HepG2 (cell line): ENCODE measurements around the gene TSC22D3. TPM values are rescaled to one million over a fixed set of nuclear protein-coding genes. Genes with fewer than 3 reads are reported as not detected.

ENCODE experiments used
- ATAC-seq: fragments of 200-7000 bp; cut with Tn5 transposase; 3 replicates; pipeline ENCODE4 v1.9.1; 2020; ENCODE audit warnings: mild to moderate bottlenecking, moderate library complexity
- BruUV-seq: library from RNA; stranded (reverse); fragments of 400-500 nt; replicated peaks from 2 replicates; lab custom pipeline; 2021; lab: Mats Ljungman, UMichigan
- CTCF ChIA-PET: fragments of 300-600 bp; formaldehyde crosslinking; extraction: SDS; loops from one replicate; lab custom pipeline; 2021; ENCODE audit warnings: low total read pairs, inconsistent platforms, low intra/inter-chr PET ratio; lab: Yijun Ruan, JAX
- POLR2A ChIA-PET: fragments of 350-600 bp; sonication (Branson Sonifier 250); formaldehyde crosslinking; loops from one replicate; lab custom pipeline; 2020; ENCODE audit warnings: antibody characterized with exemption, inconsistent platforms; lab: Yijun Ruan, JAX
- DNase-seq: peaks from one replicate; pipeline ENCODE4 v3.0.0-alpha.2; 2015; ENCODE audit warnings: low spot score
- FAIRE-seq: peaks from 3 replicates; lab custom pipeline; 2011; peaks lifted over from hg19 to GRCh38; lab: Jason Lieb, UNC
- H2AFZ ChIP-seq: one replicate; pipeline ENCODE4 v1.6.1; 2011; ENCODE audit warnings: low read length, inconsistent platforms
- H3K27ac ChIP-seq: fragments of 300-600 bp; 3 replicates; pipeline ENCODE4 v1.8.0; 2011; ENCODE audit warnings: mixed run types, mild to moderate bottlenecking, mixed read lengths, low read length, inconsistent platforms; ENCODE audit not compliant: insufficient read depth; ENCODE audit errors: extremely low read length
- H3K27me3 ChIP-seq, 2 experiments: fragments of 200-600 bp in 1 of 2; 2 replicates in 1 of 2; 3 replicates in 1 of 2; pipeline versions ENCODE4 v1.6.0 to v1.8.0; 2011; ENCODE audit warnings: low read length in 2 of 2, mild to moderate bottlenecking in 2 of 2, moderate library complexity in 2 of 2, inconsistent platforms in 1 of 2; ENCODE audit not compliant: insufficient read depth in 2 of 2, control insufficient read depth in 1 of 2
- H3K36me3 ChIP-seq, 2 experiments: fragments of 200-600 bp in 1 of 2; replicated peaks in 1 of 2; 2 replicates in 1 of 2; 3 replicates in 1 of 2; pipeline versions ENCODE4 v1.5.1 to v1.8.0; 2011; ENCODE audit warnings: low read length in 2 of 2, inconsistent platforms in 1 of 2; ENCODE audit not compliant: insufficient read depth in 2 of 2, control insufficient read depth in 1 of 2
- H3K4me1 ChIP-seq: 2 replicates; pipeline ENCODE4 v1.5.1; 2012; ENCODE audit warnings: low read length, inconsistent platforms; ENCODE audit not compliant: insufficient read depth
- H3K4me2 ChIP-seq: 2 replicates; pipeline ENCODE4 v1.6.0; 2011; ENCODE audit warnings: low read depth, low read length, inconsistent platforms
- H3K4me3 ChIP-seq, 3 experiments: fragments of 200-600 bp in 1 of 3; sonication (generic), shearing (Covaris generic) in 1 of 3; replicated peaks in 1 of 3; 2 replicates each; pipeline ENCODE4 v1.5.1; 2011 to 2016; ENCODE audit warnings: low read length in 3 of 3, inconsistent platforms in 2 of 3, low read depth in 2 of 3, mild to moderate bottlenecking in 2 of 3, control low read depth in 1 of 3, mixed read lengths in 1 of 3; ENCODE audit not compliant: insufficient read depth in 1 of 3
- H3K79me2 ChIP-seq: one replicate; pipeline ENCODE4 v1.6.1; 2011; ENCODE audit warnings: low read length, inconsistent platforms; ENCODE audit not compliant: insufficient read depth
- H3K9ac ChIP-seq: 2 replicates; pipeline ENCODE4 v1.6.0; 2011; ENCODE audit warnings: mild to moderate bottlenecking, low read depth, low read length, inconsistent platforms; ENCODE audit not compliant: insufficient read depth
- H3K9me3 ChIP-seq: 2 replicates; pipeline ENCODE4 v1.5.1; 2012; ENCODE audit warnings: mild to moderate bottlenecking, low read length
- H4K20me1 ChIP-seq: 2 replicates; pipeline ENCODE4 v1.6.0; 2011; ENCODE audit warnings: inconsistent platforms, mild to moderate bottlenecking, low read length, moderate library complexity; ENCODE audit not compliant: insufficient read depth
- EHMT2 ChIP-seq: fragments of 200-600 bp; sonication (generic); IDR thresholded peaks from 2 replicates; pipeline ENCODE4 v1.7.0; 2017; ENCODE audit warnings: antibody characterized with exemption, low read depth, low read length, borderline replicate concordance
- GABPA ChIP-seq, 2 experiments: IDR thresholded peaks; 2 replicates each; pipeline ENCODE4 v1.6.1; 2011 to 2016; ENCODE audit warnings: low read depth in 2 of 2, low read length in 1 of 2, missing biosample characterization in 1 of 2, missing genetic modification characterization in 1 of 2
- JUND ChIP-seq: sonication (generic); formaldehyde crosslinking; IDR thresholded peaks from 2 replicates; pipeline ENCODE4 v1.8.0; 2022; ENCODE audit warnings: mild to moderate bottlenecking, missing genetic modification reagents
- MAF1 ChIP-seq: sonication (generic); formaldehyde crosslinking; IDR thresholded peaks from 2 replicates; pipeline ENCODE4 v1.5.0; 2020; ENCODE audit warnings: missing genetic modification reagents, borderline replicate concordance
- NCOA2 ChIP-seq: sonication (generic); formaldehyde crosslinking; IDR thresholded peaks from 2 replicates; pipeline ENCODE4 v1.8.0; 2022; ENCODE audit warnings: inconsistent platforms
- NRL ChIP-seq: sonication (generic); formaldehyde crosslinking; IDR thresholded peaks from 2 replicates; pipeline ENCODE4 v1.5.0; 2020; ENCODE audit warnings: missing genetic modification reagents, mild to moderate bottlenecking, moderate library complexity, borderline replicate concordance
- PITX1 ChIP-seq: sonication (generic); formaldehyde crosslinking; IDR thresholded peaks from 2 replicates; pipeline ENCODE4 v1.5.1; 2020; ENCODE audit warnings: mild to moderate bottlenecking, missing genetic modification reagents
- POLR2A ChIP-seq, 2 experiments: IDR thresholded peaks; 2 replicates each; pipeline ENCODE4 v1.6.1; 2011; ENCODE audit warnings: low read depth in 2 of 2, low read length in 2 of 2, mild to moderate bottlenecking in 1 of 2, moderate library complexity in 1 of 2; ENCODE audit not compliant: insufficient read depth in 1 of 2
- ZBTB21 ChIP-seq: sonication (generic); formaldehyde crosslinking; IDR thresholded peaks from 2 replicates; pipeline ENCODE4 v1.4.0; 2020; ENCODE audit warnings: missing genetic modification reagents
- ZBTB38 ChIP-seq: sonication (generic); formaldehyde crosslinking; IDR thresholded peaks from 2 replicates; pipeline ENCODE4 v1.5.1; 2020; ENCODE audit warnings: mild to moderate bottlenecking, missing genetic modification reagents
- ZC3H4 ChIP-seq: sonication (generic); formaldehyde crosslinking; IDR thresholded peaks from 2 replicates; pipeline ENCODE4 v1.4.0; 2020; ENCODE audit warnings: missing genetic modification reagents, borderline replicate concordance
- ZNF331 ChIP-seq: sonication (generic); formaldehyde crosslinking; IDR thresholded peaks from 2 replicates; pipeline ENCODE4 v1.4.0; 2020; ENCODE audit warnings: missing genetic modification reagents
- ZNF549 ChIP-seq: sonication (generic); formaldehyde crosslinking; IDR thresholded peaks from 2 replicates; pipeline ENCODE4 v1.5.0; 2020; ENCODE audit warnings: missing genetic modification reagents
- ZNF644 ChIP-seq: IDR thresholded peaks from 2 replicates; pipeline ENCODE4 v1.6.1; 2016; ENCODE audit warnings: low read depth
- WGBS: methylation state at CpG from one replicate; pipeline ENCODE4 v1.1.6; 2017; ENCODE audit warnings: low lambda C conversion rate; 5-methylcytosine and 5-hydroxymethylcytosine counted together
- in situ Hi-C: cut with HindIII; loops from 2 replicates; pipeline ENCODE4 v1.10.0; 2017; ENCODE audit warnings: low pct_unique_long_range_greater_than_20kb; ENCODE audit not compliant: extremely low pct_ligation_motif_present
- intact Hi-C: fragments of 100-400 bp; cut with micrococcal nuclease; formaldehyde crosslinking; loops from one replicate; pipeline ENCODE4 v1.10.0; 2022; ENCODE audit not compliant: unreplicated experiment
- polyA plus RNA-seq, 8 experiments: library from polyadenylated mRNA; depleted of rRNA in 3 of 8; stranded (reverse) in 7 of 8; unstranded in 1 of 8; fragments of >200 nt; fragmentation: Illumina TruSeq in 4 of 8; extraction: Trizol in 4 of 8; gene quantifications; 2 replicates each; pipeline versions ENCODE4 v1.2.1 to v1.2.3, GENCODE V29; 2011 to 2016; ENCODE audit warnings: low read depth in 4 of 8, missing spikeins in 1 of 8, mixed read lengths in 1 of 8; ENCODE audit not compliant: insufficient read depth in 1 of 8
- total RNA-seq, 5 experiments: library from RNA; depleted of rRNA; stranded (reverse); fragments of >200 nt; fragmentation: Illumina TruSeq; extraction: Trizol; gene quantifications; 2 replicates each; pipeline ENCODE4 v1.2.3, GENCODE V29; 2016; ENCODE audit warnings: low read depth in 1 of 5
- TF ChIP-seq, protein P1 (sequence below): IDR thresholded peaks from 2 replicates; pipeline ENCODE4 v1.6.1; 2016; ENCODE audit warnings: missing biosample characterization, missing genetic modification reagents, low read depth
- TF ChIP-seq, protein P2 (sequence below): sonication (generic); formaldehyde crosslinking; IDR thresholded peaks from 2 replicates; pipeline ENCODE4 v1.5.0; 2020; ENCODE audit warnings: missing genetic modification reagents
- TF ChIP-seq, protein P3 (sequence below): sonication (generic); formaldehyde crosslinking; IDR thresholded peaks from 2 replicates; pipeline ENCODE4 v1.4.0; 2020; ENCODE audit warnings: missing genetic modification reagents
- TF ChIP-seq, protein P4 (sequence below): sonication (generic); formaldehyde crosslinking; conservative IDR thresholded peaks from 2 replicates; pipeline ENCODE4 v1.4.0; 2020; ENCODE audit warnings: missing genetic modification reagents

TSC22D3 gene
- total and polyA plus RNA-seq, 2 of the 13 experiments (the other 11 are each of a cell fraction or from before 2014, with no cell fraction given), result 0.82 to 1.5 TPM

DNA sequence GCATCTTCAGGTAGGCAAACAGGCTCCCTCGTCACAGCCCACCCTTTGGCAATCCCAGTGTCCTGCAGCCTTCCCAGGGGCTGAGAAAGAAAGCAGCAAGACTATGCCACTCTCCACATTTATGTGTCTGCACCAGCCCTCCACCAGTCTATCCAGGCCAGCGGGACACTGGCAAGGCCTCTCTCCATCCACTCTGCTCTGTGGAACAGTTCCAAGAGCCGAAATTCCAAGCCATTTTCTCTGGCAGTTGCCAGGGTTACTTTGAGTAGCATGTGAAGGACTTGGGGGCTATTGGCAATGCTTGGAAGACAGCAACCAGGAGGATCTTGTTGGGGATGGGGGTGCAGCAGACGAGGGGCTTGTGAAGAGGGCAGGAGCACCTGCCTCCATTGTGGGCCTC, 52.1 kb downstream of the TSC22D3 start:
- H3K4me1 ChIP-seq, result peaks cover 24% of the 10 kb centered on the region
- H3K9ac ChIP-seq, result no peak overlapping the region
- H3K9me3 ChIP-seq, result no peaks in the 10 kb centered on the region
- in situ Hi-C loops, result no loop called here
- 7% methylated on average over 3 of the region's 4 CpGs for WGBS
- FAIRE-seq (no peak), ATAC-seq (no peak), DNase-seq (no peak)
- no peaks in the 10 kb centered on the region for H4K20me1 ChIP-seq
- no peaks in the 10 kb centered on the region for H3K79me2 ChIP-seq
- no peak overlapping the region for H3K4me2 ChIP-seq
- peaks cover 0 to 5% of the 10 kb centered on the region in 2 experiments; a peak in 1 of 5 replicates for H3K27me3 ChIP-seq
- H3K4me3 ChIP-seq, result no peak overlapping the region
- H2AFZ ChIP-seq, result no peak overlapping the region
- no peaks in the 10 kb centered on the region for H3K36me3 ChIP-seq
- ChIA-PET POLR2A (no interaction called here), CTCF (no interaction called here)
- TF ChIP-seq GABPA (IDR thresholded peaks at IDR 0.05; ENCODE audit: low read depth, low read length), result no peak
- TF ChIP-seq GABPA (CRISPR knock-in tag; IDR thresholded peaks at IDR 0.05; ENCODE audit: low read depth), result no peak
- TF ChIP-seq, protein P1, sequence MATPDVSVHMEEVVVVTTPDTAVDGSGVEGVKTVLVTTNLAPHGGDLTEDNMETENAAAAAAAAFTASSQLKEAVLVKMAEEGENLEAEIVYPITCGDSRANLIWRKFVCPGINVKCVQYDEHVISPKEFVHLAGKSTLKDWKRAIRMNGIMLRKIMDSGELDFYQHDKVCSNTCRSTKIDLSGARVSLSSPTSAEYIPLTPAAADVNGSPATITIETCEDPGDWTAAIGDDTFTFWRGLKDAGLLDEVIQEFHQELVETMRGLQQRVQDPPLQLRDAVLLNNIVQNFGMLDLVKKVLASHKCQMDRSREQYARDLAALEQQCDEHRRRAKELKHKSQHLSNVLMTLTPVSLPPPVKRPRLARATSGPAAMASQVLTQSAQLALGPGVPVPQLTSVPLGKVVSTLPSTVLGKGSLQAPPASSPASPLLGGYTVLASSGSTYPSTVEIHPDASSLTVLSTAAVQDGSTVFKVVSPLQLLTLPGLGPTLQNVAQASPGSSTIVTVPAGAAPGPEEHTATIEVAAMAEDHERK, result no peak
- no peak for TF ChIP-seq ZC3H4
- TF ChIP-seq, protein P2, sequence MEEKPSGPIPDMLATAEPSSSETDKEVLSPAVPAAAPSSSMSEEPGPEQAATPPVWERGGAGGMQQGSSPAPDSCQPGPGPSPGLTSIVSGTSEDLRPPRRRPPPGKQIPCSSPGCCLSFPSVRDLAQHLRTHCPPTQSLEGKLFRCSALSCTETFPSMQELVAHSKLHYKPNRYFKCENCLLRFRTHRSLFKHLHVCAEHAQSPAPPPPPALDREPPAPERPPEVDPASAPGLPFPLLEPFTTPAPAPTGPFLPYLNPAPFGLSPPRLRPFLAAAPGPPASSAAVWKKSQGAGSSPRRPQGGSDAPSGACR, result no peak
- TF ChIP-seq POLR2A (IDR thresholded peaks at IDR 0.05; ENCODE audit: insufficient read depth in 1 of 2, low read depth in 2 of 2, low read length in 2 of 2), result no peak
- TF ChIP-seq, protein P3, sequence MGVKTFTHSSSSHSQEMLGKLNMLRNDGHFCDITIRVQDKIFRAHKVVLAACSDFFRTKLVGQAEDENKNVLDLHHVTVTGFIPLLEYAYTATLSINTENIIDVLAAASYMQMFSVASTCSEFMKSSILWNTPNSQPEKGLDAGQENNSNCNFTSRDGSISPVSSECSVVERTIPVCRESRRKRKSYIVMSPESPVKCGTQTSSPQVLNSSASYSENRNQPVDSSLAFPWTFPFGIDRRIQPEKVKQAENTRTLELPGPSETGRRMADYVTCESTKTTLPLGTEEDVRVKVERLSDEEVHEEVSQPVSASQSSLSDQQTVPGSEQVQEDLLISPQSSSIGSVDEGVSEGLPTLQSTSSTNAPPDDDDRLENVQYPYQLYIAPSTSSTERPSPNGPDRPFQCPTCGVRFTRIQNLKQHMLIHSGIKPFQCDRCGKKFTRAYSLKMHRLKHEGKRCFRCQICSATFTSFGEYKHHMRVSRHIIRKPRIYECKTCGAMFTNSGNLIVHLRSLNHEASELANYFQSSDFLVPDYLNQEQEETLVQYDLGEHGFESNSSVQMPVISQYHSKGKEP (CRISPR knock-in tag), result no peak
- TF ChIP-seq ZBTB21 (CRISPR knock-in tag), result no peak
- no peak for TF ChIP-seq ZNF644
- TF ChIP-seq JUND (CRISPR knock-in tag), result no peak
- no peak for TF ChIP-seq ZNF549 (CRISPR knock-in tag)
- TF ChIP-seq, protein P4, sequence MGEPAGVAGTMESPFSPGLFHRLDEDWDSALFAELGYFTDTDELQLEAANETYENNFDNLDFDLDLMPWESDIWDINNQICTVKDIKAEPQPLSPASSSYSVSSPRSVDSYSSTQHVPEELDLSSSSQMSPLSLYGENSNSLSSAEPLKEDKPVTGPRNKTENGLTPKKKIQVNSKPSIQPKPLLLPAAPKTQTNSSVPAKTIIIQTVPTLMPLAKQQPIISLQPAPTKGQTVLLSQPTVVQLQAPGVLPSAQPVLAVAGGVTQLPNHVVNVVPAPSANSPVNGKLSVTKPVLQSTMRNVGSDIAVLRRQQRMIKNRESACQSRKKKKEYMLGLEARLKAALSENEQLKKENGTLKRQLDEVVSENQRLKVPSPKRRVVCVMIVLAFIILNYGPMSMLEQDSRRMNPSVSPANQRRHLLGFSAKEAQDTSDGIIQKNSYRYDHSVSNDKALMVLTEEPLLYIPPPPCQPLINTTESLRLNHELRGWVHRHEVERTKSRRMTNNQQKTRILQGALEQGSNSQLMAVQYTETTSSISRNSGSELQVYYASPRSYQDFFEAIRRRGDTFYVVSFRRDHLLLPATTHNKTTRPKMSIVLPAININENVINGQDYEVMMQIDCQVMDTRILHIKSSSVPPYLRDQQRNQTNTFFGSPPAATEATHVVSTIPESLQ (CRISPR knock-in tag), result no peak
- no peak for TF ChIP-seq PITX1
- TF ChIP-seq NCOA2 (CRISPR knock-in tag), result no peak
- TF ChIP-seq ZBTB38 (CRISPR knock-in tag), result no peak
- TF ChIP-seq NRL (CRISPR knock-in tag), result no peak
- TF ChIP-seq ZNF331 (CRISPR knock-in tag), result no peak
- no peak for TF ChIP-seq MAF1 (CRISPR knock-in tag)
- no peak for TF ChIP-seq EHMT2
- intact Hi-C loops, result no loop called here
- BruUV-seq, result no TSS peak
- H3K27ac ChIP-seq, result no peak overlapping the region
